Activated T-helper 2 cell treated with anti-CD3 and anti-CD28 coated beads, Interferon-gamma antibody, Interleukin-2, Interleukin-4, amounts not matched to agents 10 μg/mL and 5 μg/mL and 100 μg/mL, durations not matched to agents 14 hours and 24 hours and 36 hours (primary cell): ENCODE results near the gene ARHGAP31. TPM values are rescaled to one million over a fixed set of nuclear protein-coding genes. Genes with fewer than 3 reads are reported as not detected.
"Not testable (repeated sequence)": the region's sequence is repeated elsewhere in the genome, so short reads cannot be mapped to it uniquely, and the experiment has no call there.

Experiments used
- DNase-seq: peaks from one replicate; pipeline ENCODE4 v3.0.0; 2021; ENCODE audit warnings: low spot score
- H3K27ac Mint-ChIP-seq: one replicate; pipeline ENCODE4 v1.8.0; 2021; ENCODE audit warnings: mixed read lengths
- H3K27me3 Mint-ChIP-seq: one replicate; pipeline ENCODE4 v1.8.0; 2021; ENCODE audit warnings: low read depth, mixed read lengths
- H3K36me3 Mint-ChIP-seq: one replicate; pipeline ENCODE4 v1.8.0; 2021; ENCODE audit warnings: low read depth, mixed read lengths
- H3K4me1 Mint-ChIP-seq: one replicate; pipeline ENCODE4 v1.8.0; 2021; ENCODE audit warnings: low read depth, mixed read lengths
- H3K4me3 Mint-ChIP-seq: one replicate; pipeline ENCODE4 v1.8.0; 2021; ENCODE audit warnings: low read depth, mild to moderate bottlenecking, moderate library complexity, mixed read lengths
- H3K9me3 Mint-ChIP-seq: one replicate; pipeline ENCODE4 v1.8.0; 2021; ENCODE audit warnings: mixed read lengths
- intact Hi-C: fragments of 100-400 bp; cut with micrococcal nuclease; formaldehyde crosslinking; loops from one replicate; pipeline ENCODE4 v1.15.1; 2023
- total RNA-seq: library from RNA; stranded (reverse); gene quantifications from 2 replicates; pipeline ENCODE4 v1.2.3, GENCODE V29; 2022

The ARHGAP31 gene
- total RNA-seq, 1 donor from 2014 or later: 13.2 TPM

GRCh38 chr3:119330858-119331257, 36.7 kb downstream of the ARHGAP31 start:
- no peak overlapping the region for H3K27ac Mint-ChIP-seq
- H3K4me3 Mint-ChIP-seq: no peak overlapping the region
- DNase-seq: no peak
- intact Hi-C loops: no loop called here
- H3K9me3 Mint-ChIP-seq: no peaks in the 10 kb centered on the region
- H3K36me3 Mint-ChIP-seq: no peaks in the 10 kb centered on the region
- peaks cover 13% of the 10 kb centered on the region for H3K4me1 Mint-ChIP-seq
- H3K27me3 Mint-ChIP-seq: peaks cover 2% of the 10 kb centered on the region

- peaks cover 2% of the 10 kb centered on the region for H3K27me3 Mint-ChIP-seq
- intact Hi-C loops: no loop called here
Measured at GRCh38 chr3:119331661-119332060, 37.5 kb downstream of the ARHGAP31 start.

GRCh38 chr3:119333773-119334509, 39.8 kb downstream of the ARHGAP31 start:
- no peak overlapping the region for H3K27ac Mint-ChIP-seq
- no peaks in the 10 kb centered on the region for H3K27me3 Mint-ChIP-seq
- DNase-seq: no peak
- H3K4me3 Mint-ChIP-seq: no peak overlapping the region
- no peaks in the 10 kb centered on the region for H3K36me3 Mint-ChIP-seq
- no peaks in the 10 kb centered on the region for H3K9me3 Mint-ChIP-seq
- intact Hi-C loops: no loop called here
- peaks cover 8% of the 10 kb centered on the region for H3K4me1 Mint-ChIP-seq

More at GRCh38 chr3:119331661-119332060, 37.5 kb downstream of the ARHGAP31 start:
- H3K4me3 Mint-ChIP-seq: no peak overlapping the region
- no peaks in the 10 kb centered on the region for H3K9me3 Mint-ChIP-seq
- no peak for DNase-seq
- H3K36me3 Mint-ChIP-seq: no peaks in the 10 kb centered on the region
- H3K4me1 Mint-ChIP-seq: peaks cover 13% of the 10 kb centered on the region
- no peak overlapping the region for H3K27ac Mint-ChIP-seq

GRCh38 chr3:119336823-119337222, 42.6 kb downstream of the ARHGAP31 start:
- H3K27me3 Mint-ChIP-seq: peaks cover 2% of the 10 kb centered on the region
- no peaks in the 10 kb centered on the region for H3K36me3 Mint-ChIP-seq
- intact Hi-C loops: no loop called here
- H3K27ac Mint-ChIP-seq: no peak overlapping the region
- no peaks in the 10 kb centered on the region for H3K9me3 Mint-ChIP-seq
- peaks cover 2% of the 10 kb centered on the region for H3K4me1 Mint-ChIP-seq
- no peak for DNase-seq
- H3K4me3 Mint-ChIP-seq: no peak overlapping the region

GRCh38 chr3:119337407-119337806, 43.2 kb downstream of the ARHGAP31 start:
- H3K4me3 Mint-ChIP-seq, H3K9me3 Mint-ChIP-seq, H3K27me3 Mint-ChIP-seq, intact Hi-C loops, H3K4me1 Mint-ChIP-seq, DNase-seq, H3K27ac Mint-ChIP-seq, H3K36me3 Mint-ChIP-seq: not testable (repeated sequence)

- Mint-ChIP-seq H3K4me3 (no peak overlapping the region), H3K27me3 (peaks cover 2% of the 10 kb centered on the region), H3K36me3 (no peaks in the 10 kb centered on the region), H3K9me3 (no peaks in the 10 kb centered on the region), H3K27ac (no peak overlapping the region), H3K4me1 (no peaks in the 10 kb centered on the region)
- intact Hi-C loops: no loop called here
- no peak for DNase-seq
Measured at GRCh38 chr3:119338754-119339153, 44.6 kb downstream of the ARHGAP31 start.

GRCh38 chr3:119340014-119340413, 45.8 kb downstream of the ARHGAP31 start:
- H3K4me1 Mint-ChIP-seq: no peaks in the 10 kb centered on the region

GRCh38 chr3:119340446-119340845, 46.3 kb downstream of the ARHGAP31 start:
- Mint-ChIP-seq H3K9me3 (no peaks in the 10 kb centered on the region), H3K4me3 (no peak overlapping the region), H3K4me1 (no peaks in the 10 kb centered on the region), H3K36me3 (no peaks in the 10 kb centered on the region), H3K27ac (no peak overlapping the region), H3K27me3 (peaks cover 2% of the 10 kb centered on the region)
- intact Hi-C loops: no loop called here
- no peak for DNase-seq

More at GRCh38 chr3:119340014-119340413, 45.8 kb downstream of the ARHGAP31 start:
- no peaks in the 10 kb centered on the region for H3K36me3 Mint-ChIP-seq
- H3K27me3 Mint-ChIP-seq: peaks cover 2% of the 10 kb centered on the region
- no peak for DNase-seq
- intact Hi-C loops: no loop called here
- no peak overlapping the region for H3K4me3 Mint-ChIP-seq
- no peaks in the 10 kb centered on the region for H3K9me3 Mint-ChIP-seq
- H3K27ac Mint-ChIP-seq: no peak overlapping the region

GRCh38 chr3:119342176-119342575, 48.0 kb downstream of the ARHGAP31 start:
- Mint-ChIP-seq H3K27me3 (peaks cover 5% of the 10 kb centered on the region), H3K36me3 (no peaks in the 10 kb centered on the region), H3K4me3 (no peak overlapping the region), H3K27ac (no peak overlapping the region), H3K4me1 (no peaks in the 10 kb centered on the region), H3K9me3 (no peaks in the 10 kb centered on the region)
- DNase-seq: no peak
- intact Hi-C loops: no loop called here

- Mint-ChIP-seq H3K4me1 (no peaks in the 10 kb centered on the region), H3K9me3 (no peaks in the 10 kb centered on the region), H3K27me3 (peaks cover 10% of the 10 kb centered on the region), H3K27ac (no peak overlapping the region), H3K4me3 (no peak overlapping the region), H3K36me3 (no peaks in the 10 kb centered on the region)
- DNase-seq: no peak
- intact Hi-C loops: no loop called here
Measured at GRCh38 chr3:119343719-119344118, 49.5 kb downstream of the ARHGAP31 start.

- H3K27ac Mint-ChIP-seq: no peak overlapping the region
Measured at GRCh38 chr3:119346076-119346496, 51.9 kb downstream of the ARHGAP31 start.

GRCh38 chr3:119347036-119347435, 52.9 kb downstream of the ARHGAP31 start:
- intact Hi-C loops: no loop called here
- peaks cover 6% of the 10 kb centered on the region for H3K4me1 Mint-ChIP-seq
- no peak overlapping the region for H3K27ac Mint-ChIP-seq
- H3K36me3 Mint-ChIP-seq: no peaks in the 10 kb centered on the region
- H3K4me3 Mint-ChIP-seq: no peak overlapping the region
- H3K27me3 Mint-ChIP-seq: peaks cover 10% of the 10 kb centered on the region
- no peak for DNase-seq
- no peaks in the 10 kb centered on the region for H3K9me3 Mint-ChIP-seq

More at GRCh38 chr3:119346076-119346496, 51.9 kb downstream of the ARHGAP31 start:
- intact Hi-C loops: no loop called here
- DNase-seq: no peak
- Mint-ChIP-seq H3K4me1 (peaks cover 3% of the 10 kb centered on the region), H3K27me3 (peaks cover 10% of the 10 kb centered on the region), H3K9me3 (no peaks in the 10 kb centered on the region), H3K36me3 (no peaks in the 10 kb centered on the region), H3K4me3 (no peak overlapping the region)

- Mint-ChIP-seq H3K4me1 (peaks cover 19% of the 10 kb centered on the region), H3K9me3 (no peaks in the 10 kb centered on the region), H3K27me3 (peaks cover 10% of the 10 kb centered on the region), H3K36me3 (no peaks in the 10 kb centered on the region), H3K4me3 (no peak overlapping the region), H3K27ac (no peak overlapping the region)
- intact Hi-C loops: loop anchor here (10.0 kb wide), 1 partner anchor 205 kb away; the partner anchor contains the start of gene TEX55
- no peak for DNase-seq
Measured at GRCh38 chr3:119349354-119350041, 55.3 kb downstream of the ARHGAP31 start.
